Measurements from ENCODE around the gene TFPI.

Gene TFPI

GRCh38 chr2:187554011-187554703 lies at the start of gene TFPI:
TSS of gene TFPI (minus strand) at chr2:187554435. CDS start at chr2:187503768, 50,667 bp downstream.
- Histone ChIP-seq H3K9ac (ENCODE audit: low read depth, low read length) (peak within 1 kb of the TSS; percentile 25), H3K4me1 (ENCODE audit: insufficient read depth, low read length) (peaks cover 7% of the 10 kb centered on the region), H3K9me3 (ENCODE audit: control insufficient read depth, insufficient read depth, low read length) (peaks cover 6% of the 10 kb centered on the region; the same call in 1 of the 2 replicates), H3K36me3 (ENCODE audit: insufficient read depth, low read length) (no peaks in the 10 kb centered on the region)

- no peaks in the 10 kb centered on the region for H3K36me3 ChIP-seq (ENCODE audit: insufficient read depth, low read length)
- H3K9me3 ChIP-seq (ENCODE audit: control insufficient read depth, insufficient read depth, low read length), result no peaks in the 10 kb centered on the region
- H3K9ac ChIP-seq (ENCODE audit: low read depth, low read length), result no peak overlapping the region
- peaks cover 6% of the 10 kb centered on the region; the same call in 1 of the 2 replicates for H3K4me1 ChIP-seq (ENCODE audit: insufficient read depth, low read length)
These were observed 40.6 kb upstream of the TFPI start for GRCh38 chr2:187594801-187595200.

DNA sequence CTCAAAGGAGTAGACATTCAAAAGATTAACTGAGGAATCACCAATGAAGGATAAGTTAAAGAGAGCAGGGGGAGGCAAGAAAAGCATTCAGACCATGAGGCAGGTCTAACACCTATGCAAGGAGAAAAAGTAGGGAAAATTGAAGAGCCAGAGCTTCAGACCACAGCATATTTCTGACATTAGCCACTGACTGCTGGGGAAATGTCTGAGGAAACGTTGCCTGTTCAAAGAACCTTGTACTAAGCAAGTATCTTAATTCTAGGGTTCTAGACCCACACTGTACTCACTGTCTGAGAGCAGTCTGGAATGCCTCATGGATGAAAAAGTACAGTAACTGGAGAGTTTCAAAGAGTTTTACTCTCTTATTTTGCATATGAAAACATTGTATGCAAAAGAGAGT lies 39.5 kb upstream of the TFPI start:
- Histone ChIP-seq H3K4me1 (ENCODE audit: insufficient read depth, low read length) (peaks cover 6% of the 10 kb centered on the region; the same call in 1 of the 2 replicates), H3K9ac (ENCODE audit: low read depth, low read length) (no peak overlapping the region), H3K9me3 (ENCODE audit: control insufficient read depth, insufficient read depth, low read length) (no peaks in the 10 kb centered on the region), H3K36me3 (ENCODE audit: insufficient read depth, low read length) (no peaks in the 10 kb centered on the region)

DNA sequence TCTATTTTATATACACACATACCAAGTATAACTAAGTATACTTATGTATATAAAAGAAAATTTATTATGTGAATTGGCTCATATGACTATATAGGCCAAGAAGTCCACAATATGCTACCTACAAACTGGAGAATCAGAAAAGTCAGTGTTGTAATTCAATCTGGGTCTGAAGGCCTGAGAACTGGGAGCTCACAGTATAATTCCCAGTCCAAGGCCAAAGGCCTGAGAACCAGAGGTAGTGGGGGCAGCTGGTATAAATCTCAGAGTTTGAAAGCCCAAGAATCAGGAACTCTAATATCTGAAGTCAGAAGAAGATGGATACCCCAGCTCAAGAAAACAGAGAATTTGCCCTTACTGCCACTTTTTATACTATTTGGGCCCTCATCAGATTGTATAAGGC lies 38.9 kb upstream of the TFPI start:
- H3K9me3 ChIP-seq (ENCODE audit: control insufficient read depth, insufficient read depth, low read length), result no peaks in the 10 kb centered on the region
- H3K9ac ChIP-seq (ENCODE audit: low read depth, low read length), result no peak overlapping the region
- H3K4me1 ChIP-seq (ENCODE audit: insufficient read depth, low read length), result peaks cover 6% of the 10 kb centered on the region; the same call in 1 of the 2 replicates
- H3K36me3 ChIP-seq (ENCODE audit: insufficient read depth, low read length), result no peaks in the 10 kb centered on the region

- Histone ChIP-seq H3K9me3 (ENCODE audit: control insufficient read depth, insufficient read depth, low read length) (no peaks in the 10 kb centered on the region), H3K4me1 (ENCODE audit: insufficient read depth, low read length) (peaks cover 6% of the 10 kb centered on the region; the same call in 1 of the 2 replicates), H3K36me3 (ENCODE audit: insufficient read depth, low read length) (no peaks in the 10 kb centered on the region), H3K9ac (ENCODE audit: low read depth, low read length) (no peak overlapping the region)
These were observed 35.9 kb upstream of the TFPI start for GRCh38 chr2:187590175-187590574.

GRCh38 chr2:187586011-187586641 lies 31.9 kb upstream of the TFPI start:
- Histone ChIP-seq H3K9ac (ENCODE audit: low read depth, low read length) (no peak overlapping the region), H3K36me3 (ENCODE audit: insufficient read depth, low read length) (no peaks in the 10 kb centered on the region), H3K9me3 (ENCODE audit: control insufficient read depth, insufficient read depth, low read length) (no peaks in the 10 kb centered on the region), H3K4me1 (ENCODE audit: insufficient read depth, low read length) (no peaks in the 10 kb centered on the region)

- H3K36me3 ChIP-seq (ENCODE audit: insufficient read depth, low read length), result no peaks in the 10 kb centered on the region
- peaks cover 4% of the 10 kb centered on the region; the same call in 1 of the 2 replicates for H3K4me1 ChIP-seq (ENCODE audit: insufficient read depth, low read length)
- H3K9me3 ChIP-seq (ENCODE audit: control insufficient read depth, insufficient read depth, low read length), result no peaks in the 10 kb centered on the region
- H3K9ac ChIP-seq (ENCODE audit: low read depth, low read length), result no peak overlapping the region
These were observed 27.1 kb upstream of the TFPI start for GRCh38 chr2:187581125-187581896.

- no peaks in the 10 kb centered on the region for H3K36me3 ChIP-seq (ENCODE audit: insufficient read depth, low read length)
- H3K4me1 ChIP-seq (ENCODE audit: insufficient read depth, low read length), result peaks cover 8% of the 10 kb centered on the region
- H3K9me3 ChIP-seq (ENCODE audit: control insufficient read depth, insufficient read depth, low read length), result no peaks in the 10 kb centered on the region
- no peak overlapping the region for H3K9ac ChIP-seq (ENCODE audit: low read depth, low read length)
These were observed 26.4 kb upstream of the TFPI start for GRCh38 chr2:187580462-187581124.

GRCh38 chr2:187577310-187577709 lies 23.1 kb upstream of the TFPI start:
- H3K4me1 ChIP-seq (ENCODE audit: insufficient read depth, low read length), result peaks cover 18% of the 10 kb centered on the region

GRCh38 chr2:187576906-187577305 lies 22.7 kb upstream of the TFPI start:
- Histone ChIP-seq H3K9ac (ENCODE audit: low read depth, low read length) (no peak overlapping the region), H3K9me3 (ENCODE audit: control insufficient read depth, insufficient read depth, low read length) (peaks cover 3% of the 10 kb centered on the region; the same call in 1 of the 2 replicates), H3K4me1 (ENCODE audit: insufficient read depth, low read length) (peaks cover 18% of the 10 kb centered on the region), H3K36me3 (ENCODE audit: insufficient read depth, low read length) (no peaks in the 10 kb centered on the region)

More at GRCh38 chr2:187577310-187577709, 23.1 kb upstream of the TFPI start:
- H3K36me3 ChIP-seq (ENCODE audit: insufficient read depth, low read length), result no peaks in the 10 kb centered on the region
- H3K9me3 ChIP-seq (ENCODE audit: control insufficient read depth, insufficient read depth, low read length), result peaks cover 3% of the 10 kb centered on the region; the same call in 1 of the 2 replicates
- H3K9ac ChIP-seq (ENCODE audit: low read depth, low read length), result no peak overlapping the region

DNA sequence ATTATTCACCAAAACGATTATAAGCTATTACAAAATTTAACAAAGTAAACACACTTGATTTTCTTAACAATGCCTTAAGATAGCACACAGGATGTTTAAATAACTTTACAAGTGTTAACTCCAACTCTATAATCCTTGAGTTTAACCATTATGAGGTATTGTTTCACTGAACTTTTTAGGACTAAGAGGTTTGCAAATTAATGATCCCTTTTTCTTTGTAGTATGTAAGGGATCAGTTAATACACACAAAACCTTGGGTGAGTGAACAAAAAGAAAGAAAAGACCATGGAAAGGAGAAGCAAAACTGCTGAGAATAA lies 21.5 kb upstream of the TFPI start:
- Histone ChIP-seq H3K4me1 (ENCODE audit: insufficient read depth, low read length) (peaks cover 18% of the 10 kb centered on the region), H3K9me3 (ENCODE audit: control insufficient read depth, insufficient read depth, low read length) (peaks cover 3% of the 10 kb centered on the region; the same call in 1 of the 2 replicates), H3K36me3 (ENCODE audit: insufficient read depth, low read length) (no peaks in the 10 kb centered on the region), H3K9ac (ENCODE audit: low read depth, low read length) (no peak overlapping the region)

- Histone ChIP-seq H3K9ac (ENCODE audit: low read depth, low read length) (no peak overlapping the region), H3K9me3 (ENCODE audit: control insufficient read depth, insufficient read depth, low read length) (peaks cover 3% of the 10 kb centered on the region; the same call in 1 of the 2 replicates), H3K4me1 (ENCODE audit: insufficient read depth, low read length) (peaks cover 14% of the 10 kb centered on the region), H3K36me3 (ENCODE audit: insufficient read depth, low read length) (no peaks in the 10 kb centered on the region)
These were observed 20.9 kb upstream of the TFPI start for GRCh38 chr2:187574969-187575750.

DNA sequence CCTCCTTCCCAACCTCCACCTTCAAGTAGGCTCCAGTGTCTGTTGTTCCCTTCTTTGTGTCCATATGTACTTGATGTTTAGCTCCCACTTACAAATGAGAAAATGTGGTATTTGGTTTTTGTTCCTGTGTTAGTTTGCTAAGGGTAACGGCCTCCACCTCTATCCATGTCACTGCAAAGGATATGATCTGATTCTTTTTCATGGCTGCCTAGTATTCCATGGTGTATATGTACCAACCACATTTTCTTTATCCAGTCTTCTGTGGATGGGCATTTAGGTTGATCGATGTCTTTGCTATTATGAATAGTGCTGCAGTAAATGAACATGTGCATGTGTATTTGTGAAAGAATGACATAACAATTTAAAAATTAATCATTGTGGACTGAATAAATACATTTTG lies 19.5 kb upstream of the TFPI start:
- H3K9ac ChIP-seq (ENCODE audit: low read depth, low read length), result no peak overlapping the region
- no peaks in the 10 kb centered on the region for H3K36me3 ChIP-seq (ENCODE audit: insufficient read depth, low read length)
- H3K9me3 ChIP-seq (ENCODE audit: control insufficient read depth, insufficient read depth, low read length), result peaks cover 3% of the 10 kb centered on the region; the same call in 1 of the 2 replicates
- peaks cover 20% of the 10 kb centered on the region for H3K4me1 ChIP-seq (ENCODE audit: insufficient read depth, low read length)
